Measurements from ENCODE around the gene HCAR3.
"Not testable (repeated sequence)": the region's sequence is repeated elsewhere in the genome, so short reads cannot be mapped to it uniquely, and the experiment has no call there.

Gene HCAR3

GRCh38 chr12:122721057-122721545 is 4.5 kb upstream of the HCAR3 start:
- no peak for DNase-seq

- not testable (repeated sequence) for DNase-seq
Measured at GRCh38 chr12:122715211-122715610, 1.4 kb downstream of the HCAR3 start.

DNA sequence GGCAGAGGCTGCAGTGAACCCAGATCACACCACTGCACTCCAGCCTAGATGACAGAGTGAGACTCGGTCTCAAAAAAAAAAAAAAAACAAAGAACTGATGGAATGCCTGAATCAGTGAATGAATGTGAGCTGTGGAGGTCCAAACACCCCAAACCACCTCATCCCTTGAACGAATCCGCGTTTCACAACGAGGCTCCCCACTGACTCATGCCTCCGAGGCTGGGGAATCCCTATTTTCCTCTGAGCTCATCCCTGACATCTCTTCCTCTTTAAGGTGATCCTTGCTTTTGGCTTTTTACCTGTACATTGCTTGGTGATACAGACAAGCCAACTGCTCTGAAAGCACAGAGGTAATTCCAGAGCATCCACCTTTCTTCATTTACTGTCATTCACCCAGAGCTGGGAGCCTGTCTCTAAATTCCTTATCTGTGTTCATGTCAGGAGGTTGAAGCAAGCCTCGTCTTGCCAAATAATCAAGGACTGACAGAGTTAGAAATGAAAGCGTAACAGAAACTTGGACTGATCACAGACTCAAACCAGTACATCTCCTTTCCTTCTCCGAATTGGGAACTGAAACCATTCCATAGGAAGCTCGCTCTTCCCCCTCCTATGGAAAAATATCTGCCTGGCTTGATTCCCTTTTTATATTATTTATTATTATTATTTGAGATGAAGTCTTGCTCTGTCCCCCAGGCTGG is 3.0 kb downstream of the HCAR3 start:
- not testable (repeated sequence) for DNase-seq

GRCh38 chr12:122711266-122711665 is 5.3 kb downstream of the HCAR3 start:
- not testable (repeated sequence) for DNase-seq

- DNase-seq, result not testable (repeated sequence)
Measured at GRCh38 chr12:122710341-122710740, 6.3 kb downstream of the HCAR3 start.

DNA sequence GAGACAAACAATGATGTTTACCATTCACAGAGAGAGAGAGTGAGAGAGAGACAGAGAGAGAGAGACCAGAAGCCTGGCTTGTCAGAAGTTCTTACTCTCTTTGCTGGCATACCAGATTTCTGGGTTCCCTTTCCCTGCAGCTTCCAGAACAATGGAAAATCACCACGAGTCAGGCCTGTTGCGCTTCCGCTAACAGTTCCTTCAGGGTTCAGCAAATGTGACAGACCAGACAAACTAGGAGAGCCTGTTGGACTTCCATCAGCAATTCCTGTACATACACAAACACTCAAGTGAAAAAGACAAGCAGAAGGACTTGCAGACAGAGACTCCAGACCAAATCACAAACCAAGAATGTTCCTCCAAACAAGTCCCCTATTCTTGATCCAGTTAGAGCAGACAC is 7.3 kb downstream of the HCAR3 start:
- not testable (repeated sequence) for DNase-seq

DNA sequence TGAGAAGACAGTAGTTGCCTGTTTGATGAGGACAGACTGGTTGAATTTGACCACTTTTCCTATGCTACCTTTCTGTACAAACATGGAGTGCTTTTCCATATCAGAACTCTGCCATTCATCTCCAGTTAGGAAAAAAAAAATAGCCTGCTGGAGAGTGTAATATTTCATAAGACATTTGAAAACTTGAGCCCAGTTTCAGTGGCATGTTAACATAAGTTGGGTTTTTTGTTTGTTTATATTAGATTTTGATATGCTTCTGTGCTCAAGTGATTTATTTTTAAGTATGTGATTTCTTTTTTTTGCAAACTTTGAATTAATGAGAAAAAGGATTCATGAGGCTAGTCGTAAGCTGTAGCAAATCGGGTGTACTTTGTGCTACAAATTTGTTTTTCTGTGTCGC is 12.8 kb downstream of the HCAR3 start:
- not testable (repeated sequence) for DNase-seq

GRCh38 chr12:122702890-122703611 is 13.6 kb downstream of the HCAR3 start, which contains the start of gene HCAR2:
Gene HCAR2, minus strand, starts transcription at chr12:122703357. Its CDS starts 74 bp downstream, at chr12:122703283.
- DNase-seq, result peak; percentile 2

GRCh38 chr12:122701481-122701880 is 15.1 kb downstream of the HCAR3 start:
- not testable (repeated sequence) for DNase-seq

DNA sequence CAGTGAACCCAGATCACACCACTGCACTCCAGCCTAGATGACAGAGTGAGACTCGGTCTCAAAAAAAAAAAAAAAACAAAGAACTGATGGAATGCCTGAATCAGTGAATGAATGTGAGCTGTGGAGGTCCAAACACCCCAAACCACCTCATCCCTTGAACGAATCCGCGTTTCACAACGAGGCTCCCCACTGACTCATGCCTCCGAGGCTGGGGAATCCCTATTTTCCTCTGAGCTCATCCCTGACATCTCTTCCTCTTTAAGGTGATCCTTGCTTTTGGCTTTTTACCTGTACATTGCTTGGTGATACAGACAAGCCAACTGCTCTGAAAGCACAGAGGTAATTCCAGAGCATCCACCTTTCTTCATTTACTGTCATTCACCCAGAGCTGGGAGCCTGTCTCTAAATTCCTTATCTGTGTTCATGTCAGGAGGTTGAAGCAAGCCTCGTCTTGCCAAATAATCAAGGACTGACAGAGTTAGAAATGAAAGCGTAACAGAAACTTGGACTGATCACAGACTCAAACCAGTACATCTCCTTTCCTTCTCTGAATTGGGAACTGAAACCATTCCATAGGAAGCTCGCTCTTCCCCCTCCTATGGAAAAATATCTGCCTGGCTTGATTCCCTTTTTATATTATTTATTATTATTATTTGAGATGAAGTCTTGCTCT is 16.4 kb downstream of the HCAR3 start:
- DNase-seq, result not testable (repeated sequence)

DNA sequence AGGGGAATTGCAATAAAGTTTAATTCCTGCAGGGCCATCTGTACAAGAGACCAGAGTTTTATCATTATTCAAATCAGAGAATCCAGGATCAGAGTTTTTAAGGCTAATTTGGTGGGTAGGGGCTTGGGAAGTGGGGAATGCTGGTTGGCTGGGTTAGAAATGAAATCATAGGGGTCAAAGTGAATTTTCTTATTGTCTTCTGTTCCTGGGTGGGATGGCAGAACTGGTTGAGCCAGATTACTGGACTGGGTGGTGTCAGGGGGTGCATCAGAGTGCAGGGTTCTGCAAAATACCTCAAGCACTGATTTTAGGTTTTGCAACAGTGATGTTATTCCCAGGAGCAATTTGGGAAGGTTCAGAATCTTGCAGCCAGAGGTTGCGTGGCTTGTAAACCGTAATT is 19.7 kb downstream of the HCAR3 start:
- not testable (repeated sequence) for DNase-seq

DNA sequence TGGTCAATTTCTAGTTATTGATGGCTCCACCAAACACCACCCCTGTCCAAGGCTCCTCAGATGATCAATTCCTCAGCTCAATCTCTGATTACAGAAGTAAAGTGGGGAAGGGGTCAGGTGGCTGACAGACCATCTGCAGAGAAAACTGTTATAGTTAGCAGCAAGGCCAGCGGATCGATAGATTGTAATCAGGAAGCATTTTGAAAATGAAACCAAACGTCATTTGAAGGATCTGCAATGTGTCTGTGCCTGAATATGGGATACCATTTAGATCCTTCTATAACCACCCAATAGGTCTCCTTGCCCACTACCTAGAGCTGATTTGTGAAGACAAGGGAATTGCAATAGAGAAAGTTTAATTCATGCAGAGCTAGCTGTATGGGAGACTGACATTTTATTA is 25.0 kb downstream of the HCAR3 start:
- no peak for DNase-seq

DNA sequence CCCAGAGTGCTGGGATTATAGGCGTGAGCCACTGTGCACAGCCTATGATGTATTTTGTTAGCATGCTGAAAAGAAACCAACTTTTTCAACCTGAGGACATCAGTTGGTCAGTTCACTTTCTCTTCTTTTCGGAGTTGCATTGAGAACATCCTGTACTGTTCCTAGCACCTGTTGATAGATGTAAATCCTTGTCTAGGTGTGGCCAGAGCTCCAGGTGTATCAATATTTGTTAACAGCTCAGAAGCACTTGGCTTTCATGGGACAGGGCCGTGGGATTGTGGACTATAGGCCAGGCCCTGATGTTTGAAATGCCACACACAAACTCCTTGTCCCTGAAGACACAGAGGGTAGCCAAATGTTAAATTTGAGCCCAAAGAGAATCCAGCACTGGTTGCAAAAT is 28.3 kb downstream of the HCAR3 start:
- no peak for DNase-seq

DNA sequence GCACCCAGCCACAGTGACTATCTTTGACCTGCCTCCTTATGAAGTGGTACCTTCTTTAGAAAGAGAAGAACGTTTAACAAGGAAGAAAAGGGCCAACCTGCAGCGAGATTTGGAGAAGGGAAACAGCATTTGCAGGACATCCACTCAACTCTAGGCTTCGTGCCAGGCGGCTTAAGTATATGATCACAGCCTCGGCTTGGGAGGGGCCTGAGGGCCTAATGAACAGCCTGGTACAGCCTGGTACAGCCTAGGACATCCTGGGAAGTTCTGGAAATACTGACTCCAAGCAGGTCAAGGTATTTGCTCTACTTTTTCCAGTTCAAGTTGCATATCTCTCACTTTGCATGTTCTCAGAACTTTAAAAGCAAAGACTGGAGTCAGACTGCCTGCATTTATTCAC is 29.5 kb downstream of the HCAR3 start:
- DNase-seq, result no peak

- DNase-seq, result no peak
Measured at GRCh38 chr12:122686538-122686937, 30.1 kb downstream of the HCAR3 start.

- no peak for DNase-seq
Measured at GRCh38 chr12:122684297-122684813, 32.3 kb downstream of the HCAR3 start.

GRCh38 chr12:122681814-122682213 is 34.8 kb downstream of the HCAR3 start:
- no peak for DNase-seq

- not testable (repeated sequence) for DNase-seq
Measured at GRCh38 chr12:122680989-122681388, 35.6 kb downstream of the HCAR3 start.

GRCh38 chr12:122676781-122677180 is 39.8 kb downstream of the HCAR3 start:
- DNase-seq, result not testable (repeated sequence)

GRCh38 chr12:122676015-122676414 is 40.6 kb downstream of the HCAR3 start:
- DNase-seq, result not testable (repeated sequence)

DNA sequence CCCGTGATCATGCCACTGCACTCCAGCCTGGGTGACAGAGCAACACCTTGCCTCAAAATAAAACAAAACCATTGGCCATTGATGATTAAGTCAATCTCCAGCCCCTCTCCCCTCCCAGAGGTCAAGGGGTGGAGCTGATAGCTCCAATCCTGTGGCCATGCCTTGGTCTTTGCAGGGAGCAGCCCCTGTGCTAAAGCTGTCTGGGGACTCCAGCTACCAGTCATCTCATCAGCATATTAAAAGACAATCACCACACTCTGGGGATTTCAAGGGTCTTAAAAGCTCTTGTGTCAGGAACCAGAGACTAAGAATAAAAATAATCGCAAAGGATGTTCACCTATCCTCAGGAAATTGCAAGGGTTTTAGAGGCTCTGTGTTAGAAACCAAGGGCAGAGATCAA is 44.1 kb downstream of the HCAR3 start:
- no peak for DNase-seq

DNA sequence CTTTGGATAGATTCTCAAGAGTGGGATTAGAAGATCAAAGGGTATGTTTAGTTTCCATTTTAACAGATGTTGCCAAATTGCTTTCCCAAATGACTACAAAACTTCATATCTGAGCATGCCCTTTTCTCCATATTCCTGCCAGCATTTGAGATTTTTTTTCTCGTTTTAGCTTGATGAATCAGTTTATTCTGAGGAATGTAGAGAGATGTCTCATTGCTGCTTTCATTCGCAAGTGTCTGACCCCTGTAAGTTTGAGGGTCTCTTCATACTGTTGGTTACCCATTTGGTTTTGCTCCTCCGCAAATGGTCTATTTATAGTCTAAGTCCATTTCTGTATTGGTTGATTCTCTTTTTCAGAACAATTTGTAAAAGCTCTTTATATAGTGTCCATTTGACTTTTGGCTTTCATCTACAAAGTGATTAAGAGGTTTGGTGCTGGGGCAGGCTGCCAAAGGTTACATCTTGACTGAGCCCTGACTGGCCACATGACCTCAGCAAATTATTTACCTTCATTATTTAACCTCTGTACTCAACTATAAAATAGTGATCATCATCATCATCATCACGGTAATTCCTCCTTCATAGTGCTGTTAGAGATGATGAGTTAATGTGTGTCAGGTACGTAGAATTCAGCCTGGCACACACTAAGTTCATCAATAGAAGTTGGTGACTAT is 47.1 kb downstream of the HCAR3 start:
- DNase-seq, result no peak

- no peak for DNase-seq
Measured at GRCh38 chr12:122668268-122668667, 48.3 kb downstream of the HCAR3 start.

Measured in retina (tissue), 1 donor.